ENCODE results near the gene ABHD2.

- TF ChIP-seq POLR2A (IDR thresholded peaks at IDR 0.05) (no peak), CTCF (IDR thresholded peaks at IDR 0.05) (no peak)
These were observed 66.9 kb downstream of the ABHD2 start for GRCh38 chr15:89155122-89155521.

All from adrenal gland (tissue), 5 donors.